GM12878 (cell line): ENCODE data around the gene IMPG2. TPM values are rescaled to one million over a fixed set of nuclear protein-coding genes. Genes with fewer than 3 reads are reported as not detected.

ENCODE experiments used
- ATAC-seq: fragments of 200-7000 bp; cut with Tn5 transposase; 3 replicates; pipeline ENCODE4 v1.9.1; 2020; ENCODE audit warnings: mild to moderate bottlenecking, moderate library complexity
- BruUV-seq: library from RNA; stranded (reverse); fragments of 400-500 nt; replicated peaks from 2 replicates; lab custom pipeline; 2021; lab: Mats Ljungman, UMichigan
- CTCF ChIA-PET: fragments of 300-600 bp; sonication (Branson Sonifier 250); formaldehyde crosslinking; extraction: SDS; loops from one replicate; lab custom pipeline; 2021; ENCODE audit warnings: inconsistent platforms; lab: Yijun Ruan, JAX
- POLR2A ChIA-PET: fragments of 350-600 bp; formaldehyde crosslinking; extraction: SDS; loops from one replicate; lab custom pipeline; 2021; ENCODE audit warnings: inconsistent platforms; lab: Charles Lee
- RAD21 ChIA-PET: fragments of 300-600 bp; sonication (Branson Sonifier 250); formaldehyde crosslinking; loops from one replicate; lab custom pipeline; 2023; ENCODE audit warnings: antibody characterized with exemption; ENCODE audit not compliant: unreplicated experiment; lab: Charles Lee
- SMC1A ChIA-PET: fragments of 300-600 bp; sonication (Branson Sonifier 250); formaldehyde crosslinking; loops from one replicate; lab custom pipeline; 2023; ENCODE audit not compliant: unreplicated experiment, uncharacterized antibody; lab: Charles Lee
- DNase-seq: peaks from one replicate; pipeline ENCODE4 v3.0.0-alpha.2; 2011; ENCODE audit warnings: low read depth, low spot score
- FAIRE-seq: peaks from 3 replicates; lab custom pipeline; 2011; peaks lifted over from hg19 to GRCh38; lab: Jason Lieb, UNC
- H2AFZ ChIP-seq: 2 replicates; pipeline ENCODE4 v1.6.0; 2011; ENCODE audit warnings: low read depth, low read length, control low read depth; ENCODE audit not compliant: control insufficient read depth
- H3K27ac ChIP-seq: 2 replicates; pipeline ENCODE4 v1.5.1; 2011; ENCODE audit warnings: control low read depth; ENCODE audit not compliant: control insufficient read depth, insufficient read depth
- H3K27me3 ChIP-seq, 2 experiments: replicated peaks in 1 of 2; 2 replicates each; pipeline versions ENCODE4 v1.6.0 to v1.6.1; 2011; ENCODE audit warnings: low read length in 1 of 2; ENCODE audit not compliant: control insufficient read depth in 2 of 2, insufficient read depth in 2 of 2
- H3K36me3 ChIP-seq, 2 experiments: 2 replicates each; pipeline ENCODE4 v1.5.1; 2011; ENCODE audit warnings: low read length in 1 of 2; ENCODE audit not compliant: control insufficient read depth in 2 of 2, insufficient read depth in 2 of 2
- H3K4me1 ChIP-seq: 2 replicates; pipeline ENCODE4 v1.6.1; 2011; ENCODE audit warnings: mild to moderate bottlenecking, low read length, moderate library complexity, mixed read lengths; ENCODE audit not compliant: control insufficient read depth, insufficient read depth
- H3K4me2 ChIP-seq: 2 replicates; pipeline ENCODE4 v1.6.0; 2011; ENCODE audit warnings: control low read depth; ENCODE audit not compliant: control insufficient read depth, insufficient read depth
- H3K4me3 ChIP-seq: fragments of 200-600 bp; sonication (generic); 2 replicates; pipeline ENCODE4 v1.5.1; 2016
- H3K79me2 ChIP-seq: 2 replicates; pipeline ENCODE4 v1.6.0; 2011; ENCODE audit warnings: low read length; ENCODE audit not compliant: control insufficient read depth, insufficient read depth
- H3K9ac ChIP-seq: 2 replicates; pipeline ENCODE4 v1.8.0; 2011; ENCODE audit warnings: low read length, control low read depth, mixed read lengths; ENCODE audit not compliant: control insufficient read depth, insufficient read depth
- H3K9me3 ChIP-seq: replicated peaks from 3 replicates; pipeline ENCODE4 v1.5.1; 2011; ENCODE audit warnings: mild to moderate bottlenecking, low read length; ENCODE audit not compliant: control insufficient read depth, insufficient read depth
- H4K20me1 ChIP-seq: 2 replicates; pipeline ENCODE4 v1.6.0; 2011; ENCODE audit not compliant: control insufficient read depth, insufficient read depth
- BHLHE40 ChIP-seq, 2 experiments: fragments of 450-650 bp in 1 of 2; IDR thresholded peaks; 2 replicates each; pipeline ENCODE4 v1.6.1; 2011 to 2017; ENCODE audit warnings: low read depth in 2 of 2, borderline replicate concordance in 1 of 2, improper control_type of control experiment in 1 of 2, low read length in 1 of 2, mild to moderate bottlenecking in 1 of 2
- ELK1 ChIP-seq: IDR thresholded peaks from 2 replicates; pipeline ENCODE4 v1.6.1; 2012; ENCODE audit warnings: low read depth, low read length, improper control_type of control experiment
- EP300 ChIP-seq, 2 experiments: fragments of 150-350 bp in 1 of 2; IDR thresholded peaks; 2 replicates each; pipeline ENCODE4 v1.6.1; 2011 to 2012; ENCODE audit warnings: low read depth in 2 of 2, low read length in 2 of 2, borderline replicate concordance in 1 of 2, improper control_type of control experiment in 1 of 2, inconsistent platforms in 1 of 2; ENCODE audit not compliant: control insufficient read depth in 1 of 2
- NFYA ChIP-seq: IDR thresholded peaks from 2 replicates; pipeline ENCODE4 v1.6.1; 2011; ENCODE audit warnings: low read depth, mild to moderate bottlenecking, low read length, improper control_type of control experiment, borderline replicate concordance
- NR2C1 ChIP-seq: fragments of 450-650 bp; IDR thresholded peaks from 2 replicates; pipeline ENCODE4 v1.6.1; 2017; ENCODE audit warnings: antibody characterized with exemption, mild to moderate bottlenecking, moderate library complexity
- PKNOX1 ChIP-seq: fragments of 450-650 bp; IDR thresholded peaks from 2 replicates; pipeline ENCODE4 v1.6.1; 2016; ENCODE audit warnings: mild to moderate bottlenecking
- RUNX3 ChIP-seq: IDR thresholded peaks from 2 replicates; pipeline ENCODE4 v1.6.1; 2012; ENCODE audit warnings: low read length, inconsistent platforms
- SKIL ChIP-seq: fragments of 450-650 bp; IDR thresholded peaks from 2 replicates; pipeline ENCODE4 v1.6.1; 2017; ENCODE audit warnings: mild to moderate bottlenecking, low read depth, inconsistent platforms; ENCODE audit not compliant: poor library complexity, severe bottlenecking
- TAF1 ChIP-seq: IDR thresholded peaks from 2 replicates; pipeline ENCODE4 v1.6.1; 2011; ENCODE audit warnings: mild to moderate bottlenecking, low read depth, low read length, borderline replicate concordance
- TARDBP ChIP-seq: IDR thresholded peaks from 2 replicates; pipeline ENCODE4 v1.6.1; 2016; ENCODE audit warnings: borderline replicate concordance
- ZBTB33 ChIP-seq: fragments of 450-650 bp; IDR thresholded peaks from 2 replicates; pipeline ENCODE4 v1.6.1; 2017; ENCODE audit warnings: mild to moderate bottlenecking
- WGBS: methylation state at CpG from one replicate; pipeline ENCODE4 v1.1.6; 2016; ENCODE audit warnings: low lambda C conversion rate; ENCODE audit not compliant: insufficient replicate concordance, insufficient coverage; ENCODE audit errors: missing lambda C conversion rate; 5-methylcytosine and 5-hydroxymethylcytosine counted together
- in situ Hi-C: fragments of 300-500 bp; cut with MboI; formaldehyde crosslinking; loops from 9 replicates; pipeline ENCODE4 v1.14.3; 2018; ENCODE audit warnings: mixed read lengths
- intact Hi-C: fragments of 100-400 bp; cut with micrococcal nuclease; formaldehyde crosslinking; loops from one replicate; pipeline ENCODE4 v1.14.2; 2022; ENCODE audit not compliant: unreplicated experiment
- polyA plus RNA-seq, 11 experiments: library from polyadenylated mRNA; depleted of rRNA in 4 of 11; unstranded in 6 of 11; stranded (reverse) in 5 of 11; fragments of >200 nt; fragmentation: Nextera tagmentation in 4 of 11; fragmentation: Illumina TruSeq in 1 of 11; extraction: Ambion mirVana in 4 of 11; extraction: Trizol in 1 of 11; gene quantifications; 1 replicate in 1 of 11; 2 replicates in 10 of 11; pipeline versions ENCODE4 v1.2.1 to v1.2.3, GENCODE V29; 2011 to 2016; ENCODE audit warnings: inconsistent platforms in 2 of 11, missing spikeins in 2 of 11, low read depth in 1 of 11
- total RNA-seq, 4 experiments: library from RNA; depleted of rRNA in 3 of 4; stranded (reverse); fragments of >200 nt in 3 of 4; fragmentation: Illumina TruSeq in 1 of 4; extraction: Trizol in 1 of 4; gene quantifications; 2 replicates each; pipeline versions ENCODE4 v1.2.1 to v1.2.3, GENCODE V29; 2013 to 2021

IMPG2 gene
- total and polyA plus RNA-seq, 10 of the 15 experiments (the other 5 are each of a cell fraction or from before 2014, with no cell fraction given) = under 0.01 to 0.17 (median 0.10) TPM; not detected in 3

GRCh38 chr3:101240719-101241399 lies 79.5 kb downstream of the IMPG2 start:
- CTCF ChIA-PET = no interaction called here

GRCh38 chr3:101235048-101235447 lies 85.3 kb downstream of the IMPG2 start:
- SMC1A ChIA-PET = no interaction called here
- no peaks in the 10 kb centered on the region for H3K27me3 ChIP-seq
- H3K4me2 ChIP-seq = no peak overlapping the region
- no TSS peak for BruUV-seq
- no peaks in the 10 kb centered on the region for H3K79me2 ChIP-seq
- no peaks in the 10 kb centered on the region for H3K36me3 ChIP-seq
- CTCF ChIA-PET = no interaction called here
- WGBS = 79% methylated on average over 3 of the region's 3 CpGs
- no peak overlapping the region for H3K9ac ChIP-seq
- no peak overlapping the region for H3K27ac ChIP-seq
- H3K4me3 ChIP-seq = no peak overlapping the region
- no peaks in the 10 kb centered on the region for H4K20me1 ChIP-seq
- RAD21 ChIA-PET = no interaction called here
- no peaks in the 10 kb centered on the region for H3K9me3 ChIP-seq
- intact Hi-C loops (no loop called here), in situ Hi-C loops (no loop called here)
- POLR2A ChIA-PET = no interaction called here
- no peak for DNase-seq
- no peak for ATAC-seq
- no peak for FAIRE-seq
- H2AFZ ChIP-seq = no peak overlapping the region
- no peaks in the 10 kb centered on the region for H3K4me1 ChIP-seq
- no peak for TF ChIP-seq ELK1
- no peak for TF ChIP-seq ZBTB33
- no peak for TF ChIP-seq NR2C1
- TF ChIP-seq NFYA = no peak
- no peak for TF ChIP-seq TARDBP
- no peak for TF ChIP-seq EP300 (IDR thresholded peaks at IDR 0.05; ENCODE audit: borderline replicate concordance in 1 of 2, control insufficient read depth in 1 of 2, low read depth in 2 of 2, low read length in 2 of 2)
- TF ChIP-seq SKIL = no peak
- TF ChIP-seq PKNOX1 = no peak
- TF ChIP-seq TAF1 = no peak

More at GRCh38 chr3:101240719-101241399, 79.5 kb downstream of the IMPG2 start:
- Histone ChIP-seq H3K9ac (no peak overlapping the region), H4K20me1 (no peaks in the 10 kb centered on the region), H3K4me1 (no peaks in the 10 kb centered on the region), H3K4me3 (no peak overlapping the region), H3K79me2 (no peaks in the 10 kb centered on the region), H3K27ac (no peak overlapping the region), H3K36me3 (no peaks in the 10 kb centered on the region), H3K9me3 (no peaks in the 10 kb centered on the region), H3K4me2 (no peak overlapping the region), H3K27me3 (no peaks in the 10 kb centered on the region), H2AFZ (no peak overlapping the region)
- TF ChIP-seq BHLHE40 (IDR thresholded peaks at IDR 0.05; ENCODE audit: borderline replicate concordance in 1 of 2, low read depth in 2 of 2, low read length in 1 of 2) = no peak
- TF ChIP-seq RUNX3 = no peak
- FAIRE-seq = no peak
- no peak for ATAC-seq
- in situ Hi-C loops = no loop called here
- intact Hi-C loops = no loop called here
- ChIA-PET SMC1A (no interaction called here), RAD21 (no interaction called here), POLR2A (no interaction called here)
- BruUV-seq = no TSS peak
- WGBS = 94% methylated on average over 1 of the region's 1 CpG
- DNase-seq = no peak
